Astrocyte (in vitro differentiated cells and primary cell): ENCODE results near the gene CUEDC1. TPM values are rescaled to one million over a fixed set of nuclear protein-coding genes. Genes with fewer than 3 reads are reported as not detected.

ENCODE experiments used
- DNase-seq: peaks from one replicate; pipeline ENCODE4 v3.0.0-alpha.2; 2010; ENCODE audit warnings: low read depth
- FAIRE-seq: peaks from 2 replicates; lab custom pipeline; 2011; peaks lifted over from hg19 to GRCh38; lab: Jason Lieb, UNC
- H2AFZ ChIP-seq: 2 replicates; pipeline ENCODE4 v1.6.0; 2012; ENCODE audit warnings: low read depth, low read length, inconsistent platforms
- H3K27ac ChIP-seq: 2 replicates; pipeline ENCODE4 v1.5.1; 2011; ENCODE audit warnings: low read depth, low read length, inconsistent platforms
- H3K27me3 ChIP-seq: 2 replicates; pipeline ENCODE4 v1.6.0; 2011; ENCODE audit warnings: low read length, inconsistent platforms; ENCODE audit not compliant: insufficient read depth
- H3K36me3 ChIP-seq: 2 replicates; pipeline ENCODE4 v1.5.1; 2011; ENCODE audit warnings: low read length, inconsistent platforms; ENCODE audit not compliant: insufficient read depth
- H3K4me1 ChIP-seq: 2 replicates; pipeline ENCODE4 v1.5.1; 2011; ENCODE audit warnings: low read length, inconsistent platforms; ENCODE audit not compliant: insufficient read depth
- H3K4me2 ChIP-seq: 2 replicates; pipeline ENCODE4 v1.6.0; 2012; ENCODE audit warnings: low read length, inconsistent platforms
- H3K4me3 ChIP-seq: 2 replicates; pipeline ENCODE4 v1.5.1; 2011; ENCODE audit warnings: low read depth, mild to moderate bottlenecking, low read length, inconsistent platforms; ENCODE audit not compliant: insufficient read depth
- H3K79me2 ChIP-seq: 2 replicates; pipeline ENCODE4 v1.6.0; 2012; ENCODE audit warnings: mild to moderate bottlenecking, low read length, inconsistent platforms; ENCODE audit not compliant: insufficient read depth
- H3K9ac ChIP-seq: 2 replicates; pipeline ENCODE4 v1.6.0; 2012; ENCODE audit warnings: mild to moderate bottlenecking, low read length, inconsistent platforms
- H3K9me3 ChIP-seq: 2 replicates; pipeline ENCODE4 v1.5.1; 2012; ENCODE audit warnings: low read depth, mild to moderate bottlenecking, low read length, inconsistent platforms; ENCODE audit not compliant: insufficient read depth
- H4K20me1 ChIP-seq: 2 replicates; pipeline ENCODE4 v1.6.0; 2012; ENCODE audit warnings: low read length, inconsistent platforms; ENCODE audit not compliant: insufficient read depth
- H3K27ac Mint-ChIP-seq: one replicate; pipeline ENCODE4 v1.8.0; 2021; ENCODE audit warnings: mild to moderate bottlenecking, mixed read lengths; ENCODE audit not compliant: unreplicated experiment
- H3K27me3 Mint-ChIP-seq: one replicate; pipeline ENCODE4 v1.8.0; 2021; ENCODE audit warnings: low read depth, mixed read lengths; ENCODE audit not compliant: unreplicated experiment
- H3K36me3 Mint-ChIP-seq: one replicate; pipeline ENCODE4 v1.8.0; 2021; ENCODE audit warnings: low read depth, mixed read lengths; ENCODE audit not compliant: unreplicated experiment
- H3K4me1 Mint-ChIP-seq: one replicate; pipeline ENCODE4 v1.8.0; 2021; ENCODE audit warnings: low read depth, mixed read lengths; ENCODE audit not compliant: unreplicated experiment
- H3K4me3 Mint-ChIP-seq: one replicate; pipeline ENCODE4 v1.8.0; 2021; ENCODE audit warnings: mild to moderate bottlenecking, moderate library complexity, mixed read lengths; ENCODE audit not compliant: unreplicated experiment
- H3K9me3 Mint-ChIP-seq: one replicate; pipeline ENCODE4 v1.8.0; 2021; ENCODE audit warnings: mild to moderate bottlenecking, mixed read lengths; ENCODE audit not compliant: unreplicated experiment
- EZH2 ChIP-seq: IDR thresholded peaks from 2 replicates; pipeline ENCODE4 v1.6.1; 2012; ENCODE audit warnings: mild to moderate bottlenecking, low read length, inconsistent platforms; ENCODE audit not compliant: insufficient read depth
- total RNA-seq: library from RNA; stranded (reverse); gene quantifications from 2 replicates; pipeline ENCODE4 v1.2.1, GENCODE V29; 2021
- TF ChIP-seq, protein P1 (sequence below): IDR thresholded peaks from 2 replicates; pipeline ENCODE4 v1.5.1; 2011; ENCODE audit warnings: low read depth, mild to moderate bottlenecking, inconsistent platforms, low read length, moderate library complexity; ENCODE audit not compliant: insufficient read depth

Gene CUEDC1
- total RNA-seq, 1 donor from 2014 or later: 43.7 TPM

DNA sequence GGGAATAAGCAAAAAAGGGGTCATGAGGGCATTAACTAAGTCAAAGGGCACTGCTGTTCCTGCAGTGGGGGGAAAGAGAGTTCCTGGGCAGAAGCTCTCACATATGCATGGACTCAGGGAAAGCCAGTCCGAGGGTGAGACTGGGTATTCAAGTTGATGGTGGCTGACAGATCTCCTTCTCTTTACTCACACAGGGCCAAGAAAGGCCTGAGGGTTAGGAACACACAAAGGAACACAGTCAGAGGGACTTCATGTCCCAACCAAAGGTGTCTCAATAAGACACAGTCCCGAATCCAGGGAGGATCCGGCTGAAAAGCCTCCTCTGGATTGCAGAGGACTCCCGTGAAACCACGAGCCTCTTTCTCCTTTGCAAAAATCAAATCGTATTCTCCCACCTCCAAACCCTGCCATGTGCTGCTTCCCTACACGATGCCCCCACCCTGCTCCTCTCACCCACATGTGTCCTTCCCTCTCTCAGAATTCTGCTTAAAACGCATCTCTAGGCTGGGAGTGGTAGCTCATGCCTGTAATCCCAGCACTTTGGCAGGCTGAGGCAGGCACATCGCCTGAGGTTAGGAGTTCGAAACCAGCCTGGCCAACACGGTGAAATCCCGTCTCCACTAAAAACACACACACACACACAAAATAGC is 23.6 kb downstream of the CUEDC1 start:
- Mint-ChIP-seq H3K9me3 (peaks cover 2% of the 10 kb centered on the region), H3K4me3 (no peak overlapping the region), H3K27me3 (no peaks in the 10 kb centered on the region), H3K4me1 (peaks cover 51% of the 10 kb centered on the region), H3K36me3 (peaks cover 2% of the 10 kb centered on the region), H3K27ac (peak overlapping the region; percentile 34)
- H3K4me3 ChIP-seq: no peak overlapping the region
- peaks cover 59% of the 10 kb centered on the region for H3K79me2 ChIP-seq
- H3K27me3 ChIP-seq: no peaks in the 10 kb centered on the region
- DNase-seq (no peak), FAIRE-seq (no peak)
- no peak overlapping the region for H3K9ac ChIP-seq
- no peak for TF ChIP-seq EZH2
- TF ChIP-seq, protein P1, sequence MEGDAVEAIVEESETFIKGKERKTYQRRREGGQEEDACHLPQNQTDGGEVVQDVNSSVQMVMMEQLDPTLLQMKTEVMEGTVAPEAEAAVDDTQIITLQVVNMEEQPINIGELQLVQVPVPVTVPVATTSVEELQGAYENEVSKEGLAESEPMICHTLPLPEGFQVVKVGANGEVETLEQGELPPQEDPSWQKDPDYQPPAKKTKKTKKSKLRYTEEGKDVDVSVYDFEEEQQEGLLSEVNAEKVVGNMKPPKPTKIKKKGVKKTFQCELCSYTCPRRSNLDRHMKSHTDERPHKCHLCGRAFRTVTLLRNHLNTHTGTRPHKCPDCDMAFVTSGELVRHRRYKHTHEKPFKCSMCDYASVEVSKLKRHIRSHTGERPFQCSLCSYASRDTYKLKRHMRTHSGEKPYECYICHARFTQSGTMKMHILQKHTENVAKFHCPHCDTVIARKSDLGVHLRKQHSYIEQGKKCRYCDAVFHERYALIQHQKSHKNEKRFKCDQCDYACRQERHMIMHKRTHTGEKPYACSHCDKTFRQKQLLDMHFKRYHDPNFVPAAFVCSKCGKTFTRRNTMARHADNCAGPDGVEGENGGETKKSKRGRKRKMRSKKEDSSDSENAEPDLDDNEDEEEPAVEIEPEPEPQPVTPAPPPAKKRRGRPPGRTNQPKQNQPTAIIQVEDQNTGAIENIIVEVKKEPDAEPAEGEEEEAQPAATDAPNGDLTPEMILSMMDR: no peak
- no peak overlapping the region for H2AFZ ChIP-seq
- H4K20me1 ChIP-seq: peaks cover 81% of the 10 kb centered on the region
- peaks cover 43% of the 10 kb centered on the region for H3K4me1 ChIP-seq
- H3K9me3 ChIP-seq: no peaks in the 10 kb centered on the region
- no peak overlapping the region for H3K27ac ChIP-seq
- H3K36me3 ChIP-seq: no peaks in the 10 kb centered on the region
- no peak overlapping the region for H3K4me2 ChIP-seq

DNA sequence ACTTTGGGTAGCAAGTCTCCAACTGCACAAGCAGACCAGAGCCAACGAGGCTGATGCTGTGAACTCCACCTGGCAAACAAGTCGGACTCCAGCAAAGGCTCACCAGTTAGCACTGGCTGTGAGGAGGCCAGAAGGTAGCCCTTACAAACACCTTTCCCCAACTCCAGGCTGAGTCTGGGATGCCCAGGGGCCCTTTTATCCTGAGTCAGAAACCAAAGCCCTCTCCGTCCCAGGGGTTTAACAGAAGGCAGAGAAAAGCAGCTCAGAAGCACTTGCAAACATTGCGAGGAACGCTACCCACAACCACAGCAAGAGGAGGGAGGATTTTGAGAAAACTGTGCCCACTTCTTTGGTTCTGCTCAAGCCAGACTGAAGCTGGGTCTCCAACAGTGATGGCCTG is 25.0 kb downstream of the CUEDC1 start:
- Histone ChIP-seq H3K9ac (no peak overlapping the region), H3K27me3 (no peaks in the 10 kb centered on the region), H3K36me3 (no peaks in the 10 kb centered on the region), H3K4me2 (no peak overlapping the region), H3K4me3 (no peak overlapping the region), H2AFZ (no peak overlapping the region), H4K20me1 (peaks cover 81% of the 10 kb centered on the region), H3K9me3 (no peaks in the 10 kb centered on the region), H3K27ac (no peak overlapping the region), H3K79me2 (peaks cover 64% of the 10 kb centered on the region), H3K4me1 (peaks cover 31% of the 10 kb centered on the region)
- peaks cover 2% of the 10 kb centered on the region for H3K9me3 Mint-ChIP-seq
- H3K4me1 Mint-ChIP-seq: peaks cover 42% of the 10 kb centered on the region
- FAIRE-seq (no peak), DNase-seq (no peak)
- no peak overlapping the region for H3K4me3 Mint-ChIP-seq
- H3K27me3 Mint-ChIP-seq: no peaks in the 10 kb centered on the region
- H3K36me3 Mint-ChIP-seq: peaks cover 2% of the 10 kb centered on the region
- TF ChIP-seq, protein P1: no peak
- no peak for TF ChIP-seq EZH2
- H3K27ac Mint-ChIP-seq: no peak overlapping the region

DNA sequence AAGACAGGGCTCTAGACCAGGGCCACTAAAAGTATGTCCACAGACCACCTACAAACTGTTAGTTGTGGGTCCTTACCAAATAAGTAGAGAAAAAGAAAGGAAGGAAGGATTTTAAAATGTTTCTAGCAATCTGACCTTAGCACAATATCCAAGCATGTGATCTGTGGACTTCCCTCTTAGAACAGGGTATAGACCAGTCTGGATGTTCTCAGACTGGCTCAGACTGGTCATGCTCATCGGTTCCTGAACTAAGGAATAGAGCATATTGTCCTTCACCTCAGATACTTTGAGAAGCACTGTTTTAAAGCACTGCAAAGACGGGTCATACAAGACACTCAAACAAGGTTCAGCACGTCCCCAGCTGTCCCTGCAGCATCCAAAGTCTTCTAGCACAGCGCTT is 25.8 kb downstream of the CUEDC1 start:
- Histone ChIP-seq H3K9ac (no peak overlapping the region), H3K27me3 (no peaks in the 10 kb centered on the region), H3K4me1 (peaks cover 24% of the 10 kb centered on the region), H3K36me3 (no peaks in the 10 kb centered on the region), H3K4me2 (no peak overlapping the region), H3K4me3 (no peak overlapping the region), H2AFZ (no peak overlapping the region), H3K27ac (no peak overlapping the region), H3K9me3 (no peaks in the 10 kb centered on the region), H4K20me1 (peaks cover 76% of the 10 kb centered on the region), H3K79me2 (peaks cover 70% of the 10 kb centered on the region)
- DNase-seq: no peak
- no peak for FAIRE-seq
- Mint-ChIP-seq H3K9me3 (peaks cover 2% of the 10 kb centered on the region), H3K27ac (no peak overlapping the region), H3K27me3 (no peaks in the 10 kb centered on the region), H3K4me3 (no peak overlapping the region), H3K36me3 (peaks cover 2% of the 10 kb centered on the region), H3K4me1 (peaks cover 38% of the 10 kb centered on the region)
- no peak for TF ChIP-seq EZH2
- TF ChIP-seq, protein P1: no peak
